Hippocampal formation (tissue), 2 donors: Measurements from ENCODE around the gene CFAP47.
"Not testable (repeated sequence)": the region's sequence is repeated elsewhere in the genome, so short reads cannot be mapped to it uniquely, and the experiment has no call there.

Experiments used
- DNase-seq, 2 donors: peaks; one replicate each; lab custom pipeline; 2025; lab: John Stamatoyannopoulos, UW

Gene CFAP47

GRCh38 chrX:36218801-36219200 is 299.3 kb downstream of the CFAP47 start:
- no peak for DNase-seq

GRCh38 chrX:36234840-36235528 is 315.4 kb downstream of the CFAP47 start:
- not testable (repeated sequence) for DNase-seq

- DNase-seq = no peak
These were observed 321.9 kb downstream of the CFAP47 start for GRCh38 chrX:36241397-36241796.

GRCh38 chrX:36266155-36266554 is 346.6 kb downstream of the CFAP47 start:
- DNase-seq = no peak

GRCh38 chrX:36310136-36310535 is 390.6 kb downstream of the CFAP47 start:
- DNase-seq = no peak

GRCh38 chrX:36314303-36314702 is 394.8 kb downstream of the CFAP47 start:
- no peak for DNase-seq

- DNase-seq = no peak
These were observed 415.0 kb downstream of the CFAP47 start for GRCh38 chrX:36334572-36334971.

GRCh38 chrX:36336751-36337150 is 417.2 kb downstream of the CFAP47 start:
- no peak for DNase-seq

- DNase-seq = no peak
These were observed 424.8 kb downstream of the CFAP47 start for GRCh38 chrX:36344301-36344700.

- DNase-seq = no peak
These were observed 429.0 kb downstream of the CFAP47 start for GRCh38 chrX:36348509-36348908.

- no peak for DNase-seq
These were observed 438.3 kb downstream of the CFAP47 start for GRCh38 chrX:36357855-36358254.

- DNase-seq = no peak
These were observed 444.7 kb downstream of the CFAP47 start for GRCh38 chrX:36364262-36364661.

- DNase-seq = no peak
These were observed 464.0 kb downstream of the CFAP47 start for GRCh38 chrX:36383495-36383894.

- DNase-seq = no peak
These were observed 469.4 kb downstream of the CFAP47 start for GRCh38 chrX:36388901-36389300.

- no peak for DNase-seq
These were observed 482.2 kb downstream of the CFAP47 start for GRCh38 chrX:36401774-36402173.

- no peak for DNase-seq
These were observed 488.3 kb downstream of the CFAP47 start for GRCh38 chrX:36407836-36408235.

- DNase-seq = no peak
These were observed 494.5 kb downstream of the CFAP47 start for GRCh38 chrX:36414056-36414455.

- no peak for DNase-seq
These were observed 502.8 kb downstream of the CFAP47 start for GRCh38 chrX:36422368-36422767.

- DNase-seq = no peak
These were observed 512.3 kb downstream of the CFAP47 start for GRCh38 chrX:36431819-36432218.

GRCh38 chrX:36434522-36434921 is 515.0 kb downstream of the CFAP47 start:
- DNase-seq = no peak
